NCI-H2196 (cell line): ENCODE results near the gene SRPK2.
"Not testable (repeated sequence)": the region's sequence is repeated elsewhere in the genome, so short reads cannot be mapped to it uniquely, and the experiment has no call there.

Experiments used
- DNase-seq: peaks from one replicate; lab custom pipeline; 2025; ENCODE audit not compliant: unreplicated experiment; lab: John Stamatoyannopoulos, UW

The SRPK2 gene

DNA sequence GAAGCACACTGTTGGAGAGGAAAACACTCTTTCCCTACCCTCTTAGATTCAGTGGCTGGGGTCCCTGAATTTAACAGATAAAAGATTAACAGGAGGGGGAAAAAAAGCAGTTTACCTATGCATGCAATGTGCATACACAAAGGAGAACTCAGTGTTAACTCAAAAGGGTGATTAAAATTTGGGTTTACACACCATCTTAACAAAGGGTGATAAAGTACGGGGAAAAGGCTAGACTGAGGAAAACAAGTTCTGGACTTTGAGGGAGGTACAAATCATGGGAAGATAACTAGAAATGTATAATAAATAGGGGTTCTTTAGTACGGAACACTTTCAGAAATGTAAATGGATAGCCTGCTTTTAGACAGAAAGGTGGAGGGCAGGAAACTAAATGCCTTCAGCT lies 83.1 kb downstream of the SRPK2 start:
- DNase-seq: no peak

GRCh38 chr7:105304040-105304895 lies 84.5 kb downstream of the SRPK2 start:
- no peak for DNase-seq

- not testable (repeated sequence) for DNase-seq
These were observed 88.1 kb downstream of the SRPK2 start for GRCh38 chr7:105300587-105300986.

- no peak for DNase-seq
These were observed 90.3 kb downstream of the SRPK2 start for GRCh38 chr7:105298439-105298894.

DNA sequence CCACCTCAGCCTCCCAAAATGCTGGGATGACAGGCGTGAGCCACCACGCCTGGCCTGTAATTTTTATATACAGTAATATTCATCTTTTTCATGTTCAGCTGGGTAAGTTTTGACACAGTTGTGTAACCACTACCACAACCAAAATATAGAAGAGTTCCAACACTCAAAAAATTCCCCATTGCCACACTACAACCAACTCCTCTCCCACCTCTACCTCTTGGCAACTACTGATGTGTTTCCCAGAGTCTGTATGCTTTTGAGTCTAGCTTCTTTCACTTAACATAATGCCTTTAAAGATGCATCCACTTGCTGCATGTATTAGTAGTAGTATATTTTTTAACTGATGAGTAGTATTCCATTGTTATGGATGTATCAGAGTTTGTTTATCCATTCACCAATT lies 90.7 kb downstream of the SRPK2 start:
- no peak for DNase-seq

GRCh38 chr7:105297309-105297708 lies 91.4 kb downstream of the SRPK2 start:
- no peak for DNase-seq

- no peak for DNase-seq
These were observed 92.2 kb downstream of the SRPK2 start for GRCh38 chr7:105296491-105296890.

- no peak for DNase-seq
These were observed 92.9 kb downstream of the SRPK2 start for GRCh38 chr7:105295596-105296352.

GRCh38 chr7:105294482-105294881 lies 94.2 kb downstream of the SRPK2 start:
- not testable (repeated sequence) for DNase-seq

DNA sequence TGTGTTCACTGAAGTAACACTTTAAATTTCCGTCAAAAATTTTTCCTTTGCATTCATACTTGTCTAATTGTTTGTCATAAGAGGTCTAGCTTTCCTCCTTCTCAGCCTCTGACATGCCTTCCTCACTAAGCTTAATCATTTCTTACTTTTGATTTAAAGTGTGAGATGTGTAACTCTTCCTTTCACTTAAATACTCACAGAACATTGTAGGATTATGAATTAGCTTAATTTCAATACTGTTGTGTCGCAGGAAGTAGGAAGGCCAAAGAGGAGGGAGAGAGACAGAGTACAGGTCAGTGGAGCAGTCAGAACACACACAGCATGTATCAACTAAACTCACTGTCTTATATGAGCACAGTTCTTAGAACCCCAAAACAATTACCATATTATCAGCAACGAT lies 99.0 kb downstream of the SRPK2 start:
- DNase-seq: no peak

- DNase-seq: no peak
These were observed 102.3 kb downstream of the SRPK2 start for GRCh38 chr7:105286441-105286840.

GRCh38 chr7:105285118-105285874 lies 103.4 kb downstream of the SRPK2 start:
- DNase-seq: no peak

GRCh38 chr7:105284014-105284413 lies 104.7 kb downstream of the SRPK2 start:
- DNase-seq: no peak

DNA sequence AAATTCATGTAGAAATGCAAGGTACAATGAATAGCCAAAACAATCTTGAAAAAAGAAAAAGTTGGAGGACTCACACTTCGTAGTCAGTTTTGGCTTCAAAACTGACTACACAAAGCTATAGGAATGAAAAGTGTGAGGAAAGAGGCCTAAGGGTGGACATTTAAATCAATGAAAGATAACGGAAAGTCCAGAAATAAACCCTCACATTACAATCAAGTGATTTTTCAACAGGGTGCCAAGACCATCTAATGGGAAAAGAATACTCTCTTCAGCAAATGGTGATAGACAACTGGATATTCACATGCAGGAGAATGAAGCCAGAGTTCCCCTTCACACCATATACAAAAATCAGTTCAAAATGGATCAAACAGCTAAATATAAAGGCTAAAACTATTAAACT lies 106.8 kb downstream of the SRPK2 start:
- DNase-seq: no peak

GRCh38 chr7:105279688-105280007 lies 109.1 kb downstream of the SRPK2 start:
- no peak for DNase-seq

DNA sequence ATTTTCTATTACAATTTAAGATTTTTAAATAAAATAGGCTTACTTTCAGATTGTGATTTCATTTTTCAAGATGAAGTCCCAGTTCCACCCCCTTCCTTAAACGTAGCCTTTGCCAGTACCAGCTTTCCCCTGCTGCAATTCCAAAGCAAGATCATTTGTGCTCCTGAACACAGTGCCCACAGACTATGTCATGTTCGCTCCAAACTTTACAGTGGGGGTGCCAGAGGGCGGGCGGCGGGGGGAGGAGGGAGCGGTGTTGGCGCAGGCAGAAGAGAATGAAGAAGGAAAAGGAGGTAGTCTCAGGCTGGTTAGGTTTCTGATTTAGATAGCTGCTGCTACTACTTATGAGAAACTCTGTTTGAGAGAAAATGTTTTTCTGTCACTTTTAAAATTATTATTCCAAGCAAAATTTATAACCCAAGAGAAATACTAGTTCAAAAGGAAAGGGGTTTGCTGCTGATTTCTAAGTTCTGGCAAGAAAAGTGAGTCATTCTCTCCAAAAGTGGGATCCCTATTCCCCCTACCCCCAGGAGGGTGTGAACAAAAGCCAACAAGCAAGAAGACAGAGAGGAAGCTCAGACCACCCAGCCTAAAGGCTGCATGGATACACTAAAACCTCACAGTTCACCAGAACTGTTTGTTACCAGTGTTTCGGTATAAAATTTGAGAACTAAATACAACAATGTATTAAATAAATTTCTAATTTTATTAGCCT lies 109.6 kb downstream of the SRPK2 start:
- no peak for DNase-seq

DNA sequence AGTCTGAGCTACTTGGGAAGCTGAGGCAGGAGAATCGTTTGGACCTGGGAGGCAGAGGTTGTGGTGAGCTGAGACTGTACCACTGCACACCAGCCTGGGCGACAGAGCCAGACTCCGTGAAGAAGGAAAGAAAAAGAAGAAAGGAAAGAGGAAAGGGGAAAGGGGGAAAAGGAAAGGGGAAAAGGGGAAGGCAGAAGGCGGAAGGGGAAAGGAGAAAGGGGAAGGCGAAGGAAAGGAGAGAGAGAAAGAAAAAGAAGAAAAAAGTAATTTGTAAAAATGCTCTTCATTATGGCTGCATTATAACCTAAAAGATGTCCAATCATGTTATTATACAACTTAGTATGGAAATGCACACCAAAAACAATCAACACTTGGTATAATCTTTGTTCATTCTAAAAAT lies 110.2 kb downstream of the SRPK2 start:
- DNase-seq: no peak

DNA sequence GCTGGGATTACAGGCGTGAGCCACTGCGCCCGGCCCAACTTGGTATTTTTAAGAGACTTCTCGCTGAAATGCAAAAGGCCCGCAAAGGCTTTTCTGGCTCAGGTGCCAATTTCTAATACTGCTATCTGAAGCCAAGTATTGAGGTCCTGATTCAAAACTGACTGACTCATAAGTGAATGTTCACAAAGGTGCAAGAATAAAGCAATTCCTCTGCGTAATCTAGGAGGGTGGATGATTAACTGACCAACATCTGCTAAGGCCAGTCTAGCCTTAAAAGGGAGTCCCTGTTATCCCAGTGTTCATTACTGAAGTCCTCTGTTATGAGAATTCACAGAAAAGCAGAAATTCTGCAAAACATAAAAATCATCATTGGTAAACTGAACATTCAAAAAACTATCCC lies 111.4 kb downstream of the SRPK2 start:
- DNase-seq: no peak

GRCh38 chr7:105270117-105270516 lies 118.6 kb downstream of the SRPK2 start:
- no peak for DNase-seq

- DNase-seq: no peak
These were observed 119.3 kb downstream of the SRPK2 start for GRCh38 chr7:105269397-105269796.
